Suprapubic skin (tissue), 4 donors: Measurements from ENCODE around the gene RNGTT.

ENCODE experiments used
- CTCF ChIP-seq, 2 donors: fragments of 200-600 bp in 1 of 2; fragments of 450-650 bp in 1 of 2; sonication (generic) in 1 of 2; IDR thresholded peaks; one replicate each; pipeline ENCODE4 v1.5.1; 2016 to 2019; ENCODE audit warnings: antibody characterized with exemption in 2 of 2, mild to moderate bottlenecking in 1 of 2, moderate library complexity in 1 of 2
- EP300 ChIP-seq: sonication (generic); formaldehyde crosslinking; IDR thresholded peaks from one replicate; pipeline ENCODE4 v1.6.1; 2017; ENCODE audit warnings: antibody characterized with exemption
- POLR2A ChIP-seq, 2 donors: fragments of 450-650 bp; IDR thresholded peaks; one replicate each; pipeline ENCODE4 v1.6.1; 2017; ENCODE audit warnings: antibody characterized with exemption in 2 of 2, mild to moderate bottlenecking in 2 of 2, moderate library complexity in 2 of 2
- POLR2AphosphoS5 ChIP-seq, 3 donors: sonication (generic); formaldehyde crosslinking; IDR thresholded peaks; one replicate each; pipeline ENCODE4 v1.6.1; 2017; ENCODE audit warnings: antibody characterized with exemption in 3 of 3

GRCh38 chr6:88884361-88884760, 79.1 kb downstream of the RNGTT start:
- TF ChIP-seq CTCF (IDR thresholded peaks at IDR 0.05) (no peak), POLR2A (IDR thresholded peaks at IDR 0.05) (no peak), POLR2AphosphoS5 (IDR thresholded peaks at IDR 0.05) (no peak), EP300 (no peak)
